ENCODE data around the gene GOLGA6L22. TPM values are rescaled to one million over a fixed set of nuclear protein-coding genes. Genes with fewer than 3 reads are reported as not detected.

Gene GOLGA6L22, protein sequence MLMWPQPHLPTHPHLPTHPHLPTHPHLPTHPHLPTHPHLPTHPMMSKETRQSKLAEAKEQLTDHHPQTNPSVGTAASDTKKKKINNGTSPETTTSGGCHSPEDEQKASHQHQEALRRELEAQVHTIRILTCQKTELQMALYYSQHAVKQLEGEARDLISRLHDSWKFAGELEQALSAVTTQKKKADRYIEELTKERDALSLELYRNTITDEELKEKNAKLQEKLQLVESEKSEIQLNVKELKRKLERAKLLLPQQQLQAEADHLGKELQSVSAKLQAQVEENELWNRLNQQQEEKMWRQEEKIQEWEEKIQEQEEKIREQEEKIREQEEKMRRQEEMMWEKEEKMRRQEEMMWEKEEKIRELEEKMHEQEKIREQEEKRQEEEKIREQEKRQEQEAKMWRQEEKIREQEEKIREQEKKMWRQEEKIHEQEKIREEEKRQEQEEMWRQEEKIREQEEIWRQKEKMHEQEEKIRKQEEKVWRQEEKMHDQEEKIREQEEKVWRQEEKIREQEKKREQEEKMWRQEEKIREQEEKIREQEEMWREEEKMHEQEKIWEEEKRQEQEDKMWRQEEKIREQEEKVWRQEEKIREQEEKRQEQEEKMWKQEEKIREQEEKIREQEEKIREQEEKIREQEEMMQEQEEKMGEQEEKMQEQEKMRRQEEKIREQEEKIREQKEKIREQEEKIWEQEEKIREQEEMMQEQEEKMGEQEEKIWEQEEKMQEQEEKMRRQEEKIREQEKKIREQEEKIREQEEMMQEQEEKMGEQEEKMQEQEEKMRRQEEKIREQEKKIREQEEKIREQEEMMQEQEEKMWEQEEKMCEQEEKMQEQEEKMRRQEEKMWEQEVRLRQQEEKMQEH
- total RNA-seq, result not detected

DNA sequence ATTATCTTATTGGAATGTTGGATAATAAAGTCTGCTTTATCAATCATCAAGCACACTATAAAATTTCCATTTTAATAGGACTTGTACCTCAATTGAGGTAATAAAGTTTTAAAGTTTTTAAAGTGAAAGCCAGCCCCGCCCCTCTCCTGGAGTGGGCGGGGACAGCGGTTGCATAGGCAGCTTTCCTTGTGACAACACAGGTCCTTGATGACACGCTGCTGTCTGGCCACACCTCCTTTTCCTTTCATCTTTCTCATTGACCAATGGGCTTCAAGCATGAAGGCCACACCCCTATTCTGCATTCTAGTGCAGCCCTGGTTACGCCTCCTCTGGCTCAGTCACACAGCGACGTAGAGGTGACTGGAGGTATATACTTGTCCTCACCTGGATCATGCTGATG, at the start of gene GOLGA6L22:
TSS of gene GOLGA6L22 (plus strand) at position 301 of the 400 bp plus-strand sequence. CDS start at position 392, 91 bp downstream.

Small RNAs within 50 kb of the gene (small RNA-seq; reads per million reads assigned to genes)
- not detected for gene RN7SL545P
